Measurements from ENCODE around the gene KRAS. TPM values are rescaled to one million over a fixed set of nuclear protein-coding genes. Genes with fewer than 3 reads are reported as not detected.
A peak's percentile ranks its signal among the peaks of the same experiment; 100 is the strongest.

KRAS gene
- total RNA-seq, 2 experiments from 2014 or later = 8.6 to 39.1 TPM

DNA sequence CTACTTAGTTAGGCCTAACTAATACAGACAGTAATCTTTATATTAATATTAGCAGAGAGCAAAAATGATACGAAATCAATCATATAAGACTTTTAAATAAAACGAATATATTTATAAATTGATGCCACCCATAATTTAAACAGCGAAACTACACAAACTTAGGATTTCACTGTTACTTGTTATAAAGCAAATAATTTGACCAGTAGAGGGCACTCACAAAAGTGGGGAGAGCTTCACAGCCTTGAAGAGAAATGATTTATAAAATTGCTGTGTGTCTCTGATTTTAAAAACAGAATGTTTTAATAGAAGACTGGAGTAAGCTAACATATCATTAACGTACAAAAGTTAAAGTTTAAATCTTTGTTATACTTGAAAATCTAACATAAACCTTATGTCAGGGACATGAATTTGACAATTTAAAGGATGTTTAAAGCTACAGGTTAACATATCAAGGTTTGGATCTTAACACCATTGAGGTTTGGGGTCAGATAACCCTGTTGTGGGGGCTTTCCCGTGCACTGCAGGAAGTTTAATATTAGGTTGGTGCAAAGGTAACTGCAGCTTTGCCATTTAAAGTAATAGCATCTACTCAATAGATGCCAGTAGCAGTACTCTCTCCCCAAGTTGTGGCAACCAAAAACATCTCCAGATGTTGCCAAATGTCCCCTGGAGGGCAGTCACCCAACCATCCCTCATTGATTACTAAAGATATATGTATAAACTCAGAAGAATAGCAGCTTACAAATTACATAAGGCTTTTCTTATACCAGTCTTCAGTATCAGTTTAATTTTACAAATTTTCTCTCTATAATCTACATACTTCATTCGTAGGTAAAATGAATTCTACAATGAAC is 9.3 kb downstream of the KRAS start:
- DNase-seq (ENCODE audit: low spot score) = peak; percentile 66

DNA sequence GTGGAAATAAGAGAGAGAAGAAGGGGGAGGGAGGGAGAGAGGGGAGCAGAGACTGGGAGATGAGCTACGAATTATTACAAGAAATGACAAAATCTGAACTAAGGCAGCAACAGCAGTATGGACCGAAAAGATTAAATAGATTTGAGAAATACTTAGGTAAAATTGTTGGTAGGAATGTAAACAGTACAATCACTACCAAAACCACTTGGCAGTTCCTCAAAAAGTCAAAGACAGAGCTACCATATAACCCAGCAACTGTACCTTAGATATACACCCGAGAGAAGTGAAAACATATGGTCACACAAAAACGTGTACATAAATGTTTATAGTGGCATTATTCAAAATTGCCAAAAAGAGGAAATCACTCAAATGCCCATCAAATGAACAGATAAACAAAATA is 14.1 kb downstream of the KRAS start:
- Histone ChIP-seq H4K20me1 (ENCODE audit: insufficient read depth, low read length) (no peaks in the 10 kb centered on the region), H3K4me3 (ENCODE audit: low read depth, low read length, poor library complexity, severe bottlenecking) (no peak overlapping the region), H3K4me1 (ENCODE audit: insufficient read depth, low read length, poor library complexity, severe bottlenecking) (peaks cover 8% of the 10 kb centered on the region), H3K4me2 (ENCODE audit: low read length) (no peak overlapping the region), H2AFZ (ENCODE audit: low read length) (no peak overlapping the region), H3K9me2 (ENCODE audit: insufficient read depth, low read length) (no peaks in the 10 kb centered on the region), H3K79me2 (ENCODE audit: insufficient read depth, low read depth, low read length) (peaks cover 40% of the 10 kb centered on the region; the same call in 1 of the 2 replicates), H3K27ac (ENCODE audit: low read depth, low read length, poor library complexity, severe bottlenecking) (no peak overlapping the region), H3K9me3 (ENCODE audit: low read length) (no peaks in the 10 kb centered on the region), H3K36me3 (ENCODE audit: insufficient read depth, low read length) (peaks cover 80% of the 10 kb centered on the region)
- no peak for DNase-seq (ENCODE audit: low spot score)
- BruUV-seq (replicated peaks) = no TSS peak
- CTCF ChIA-PET (ENCODE audit: unreplicated experiment) = no interaction called here
- POLR2A ChIA-PET = interaction anchor here (1.3 kb wide), 1 partner anchor 176 kb away, joined by 3 read pairs; no protein-coding TSS in a partner anchor
- intact Hi-C loops (cut with micrococcal nuclease; ENCODE audit: unreplicated experiment) = no loop called here
- no peak for TF ChIP-seq EZH2phosphoT487 (IDR thresholded peaks at IDR 0.05; ENCODE audit: borderline replicate concordance, low read depth, low read length)
- TF ChIP-seq, protein P1, sequence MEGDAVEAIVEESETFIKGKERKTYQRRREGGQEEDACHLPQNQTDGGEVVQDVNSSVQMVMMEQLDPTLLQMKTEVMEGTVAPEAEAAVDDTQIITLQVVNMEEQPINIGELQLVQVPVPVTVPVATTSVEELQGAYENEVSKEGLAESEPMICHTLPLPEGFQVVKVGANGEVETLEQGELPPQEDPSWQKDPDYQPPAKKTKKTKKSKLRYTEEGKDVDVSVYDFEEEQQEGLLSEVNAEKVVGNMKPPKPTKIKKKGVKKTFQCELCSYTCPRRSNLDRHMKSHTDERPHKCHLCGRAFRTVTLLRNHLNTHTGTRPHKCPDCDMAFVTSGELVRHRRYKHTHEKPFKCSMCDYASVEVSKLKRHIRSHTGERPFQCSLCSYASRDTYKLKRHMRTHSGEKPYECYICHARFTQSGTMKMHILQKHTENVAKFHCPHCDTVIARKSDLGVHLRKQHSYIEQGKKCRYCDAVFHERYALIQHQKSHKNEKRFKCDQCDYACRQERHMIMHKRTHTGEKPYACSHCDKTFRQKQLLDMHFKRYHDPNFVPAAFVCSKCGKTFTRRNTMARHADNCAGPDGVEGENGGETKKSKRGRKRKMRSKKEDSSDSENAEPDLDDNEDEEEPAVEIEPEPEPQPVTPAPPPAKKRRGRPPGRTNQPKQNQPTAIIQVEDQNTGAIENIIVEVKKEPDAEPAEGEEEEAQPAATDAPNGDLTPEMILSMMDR (conservative IDR thresholded peaks at IDR 0.05; ENCODE audit: low read length) = no peak

More for the DNA sequence above, 9.3 kb downstream of the KRAS start:
- Histone ChIP-seq H4K20me1 (ENCODE audit: insufficient read depth, low read length) (0 out of 2 replicates have a peak, but pooled peaks cover 10% of the 10 kb centered on the region), H3K36me3 (ENCODE audit: insufficient read depth, low read length) (peaks cover 83% of the 10 kb centered on the region), H3K4me3 (ENCODE audit: low read depth, low read length, poor library complexity, severe bottlenecking) (no peak overlapping the region), H3K9me3 (ENCODE audit: low read length) (no peaks in the 10 kb centered on the region), H3K4me1 (ENCODE audit: insufficient read depth, low read length, poor library complexity, severe bottlenecking) (peaks cover 11% of the 10 kb centered on the region), H2AFZ (ENCODE audit: low read length) (no peak overlapping the region), H3K4me2 (ENCODE audit: low read length) (peak overlapping the region; percentile 22; the same call in 1 of the 2 replicates), H3K79me2 (ENCODE audit: insufficient read depth, low read depth, low read length) (peaks cover 65% of the 10 kb centered on the region; the same call in 1 of the 2 replicates), H3K9me2 (ENCODE audit: insufficient read depth, low read length) (no peaks in the 10 kb centered on the region), H3K27ac (ENCODE audit: low read depth, low read length, poor library complexity, severe bottlenecking) (peak overlapping the region; percentile 28)
- TF ChIP-seq, protein P1 (conservative IDR thresholded peaks at IDR 0.05; ENCODE audit: low read length) = peak; percentile 97
- TF ChIP-seq EZH2phosphoT487 (IDR thresholded peaks at IDR 0.05; ENCODE audit: borderline replicate concordance, low read depth, low read length) = no peak
- ChIA-PET POLR2A (interaction anchor here (0.6 to 2.1 kb wide), 6 partner anchors 10 to 125 kb away, joined by 3 to 13 read pairs (median 4); partner anchors contain the start of gene KRAS), CTCF (ENCODE audit: unreplicated experiment) (interaction anchor here (1.2 to 1.5 kb wide), 2 partner anchors 11 to 146 kb away, joined by 5 to 8 read pairs; no protein-coding TSS in a partner anchor)
- no TSS peak for BruUV-seq (replicated peaks)
- intact Hi-C loops (cut with micrococcal nuclease; ENCODE audit: unreplicated experiment) = no loop called here

Data from OCI-LY7 (cell line).